ENCODE data around the gene KIAA1671.

- TF ChIP-seq, protein P1, sequence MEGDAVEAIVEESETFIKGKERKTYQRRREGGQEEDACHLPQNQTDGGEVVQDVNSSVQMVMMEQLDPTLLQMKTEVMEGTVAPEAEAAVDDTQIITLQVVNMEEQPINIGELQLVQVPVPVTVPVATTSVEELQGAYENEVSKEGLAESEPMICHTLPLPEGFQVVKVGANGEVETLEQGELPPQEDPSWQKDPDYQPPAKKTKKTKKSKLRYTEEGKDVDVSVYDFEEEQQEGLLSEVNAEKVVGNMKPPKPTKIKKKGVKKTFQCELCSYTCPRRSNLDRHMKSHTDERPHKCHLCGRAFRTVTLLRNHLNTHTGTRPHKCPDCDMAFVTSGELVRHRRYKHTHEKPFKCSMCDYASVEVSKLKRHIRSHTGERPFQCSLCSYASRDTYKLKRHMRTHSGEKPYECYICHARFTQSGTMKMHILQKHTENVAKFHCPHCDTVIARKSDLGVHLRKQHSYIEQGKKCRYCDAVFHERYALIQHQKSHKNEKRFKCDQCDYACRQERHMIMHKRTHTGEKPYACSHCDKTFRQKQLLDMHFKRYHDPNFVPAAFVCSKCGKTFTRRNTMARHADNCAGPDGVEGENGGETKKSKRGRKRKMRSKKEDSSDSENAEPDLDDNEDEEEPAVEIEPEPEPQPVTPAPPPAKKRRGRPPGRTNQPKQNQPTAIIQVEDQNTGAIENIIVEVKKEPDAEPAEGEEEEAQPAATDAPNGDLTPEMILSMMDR (conservative IDR thresholded peaks at IDR 0.05; ENCODE audit: low read length): no peak
- no peak for TF ChIP-seq EZH2phosphoT487 (IDR thresholded peaks at IDR 0.05; ENCODE audit: borderline replicate concordance)
Measured at GRCh38 chr22:24997023-24997422, 44.5 kb downstream of the KIAA1671 start.

Data from Loucy (cell line).